ENCODE results near the gene TBC1D12.
A peak's percentile ranks its signal among the peaks of the same experiment; 100 is the strongest.

Gene TBC1D12

DNA sequence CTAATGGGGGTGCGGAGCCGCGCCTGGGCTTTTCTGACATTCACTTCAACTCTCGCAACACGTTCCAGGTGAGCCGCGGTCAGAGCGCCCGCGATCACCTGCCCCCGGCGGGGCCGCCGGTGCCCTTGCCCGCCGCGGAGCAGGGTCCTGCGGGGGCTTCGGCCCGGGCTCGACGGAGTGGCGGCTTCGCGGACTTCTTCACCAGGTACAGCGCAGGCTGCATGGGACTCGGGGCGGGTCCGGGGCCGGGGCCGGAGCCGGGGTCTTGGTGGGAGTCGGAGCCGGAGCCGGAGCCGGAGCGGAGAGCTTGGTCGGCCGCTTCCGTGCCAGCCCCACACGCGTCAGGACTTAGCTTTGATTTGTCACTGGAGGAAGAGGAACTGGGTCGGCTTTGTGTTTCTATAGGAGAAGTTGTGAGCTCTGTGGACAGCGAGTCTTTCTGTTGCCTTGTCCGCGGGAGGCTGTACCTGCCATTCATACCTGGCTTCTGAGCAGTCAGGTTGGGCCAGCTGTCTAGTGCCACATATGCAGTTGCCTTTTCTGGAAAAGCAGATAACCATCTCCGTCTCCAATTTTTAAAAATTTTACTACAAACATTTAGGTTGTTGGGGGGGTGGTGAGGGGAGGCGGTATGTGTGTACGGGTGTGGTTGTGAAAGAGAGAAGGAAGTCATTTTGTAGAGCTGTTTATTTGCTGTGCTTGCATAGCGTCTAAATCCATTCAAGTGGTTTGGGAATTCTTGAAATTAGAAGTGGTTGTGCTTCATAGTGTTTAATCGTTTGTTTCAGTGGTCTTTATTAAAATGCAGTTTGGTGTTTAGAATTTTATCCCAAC, 1.3 kb downstream of the TBC1D12 start:
- FAIRE-seq (peak; percentile 78), DNase-seq (ENCODE audit: extremely low spot score, insufficient read length, low read depth) (peak; percentile 51)

DNA sequence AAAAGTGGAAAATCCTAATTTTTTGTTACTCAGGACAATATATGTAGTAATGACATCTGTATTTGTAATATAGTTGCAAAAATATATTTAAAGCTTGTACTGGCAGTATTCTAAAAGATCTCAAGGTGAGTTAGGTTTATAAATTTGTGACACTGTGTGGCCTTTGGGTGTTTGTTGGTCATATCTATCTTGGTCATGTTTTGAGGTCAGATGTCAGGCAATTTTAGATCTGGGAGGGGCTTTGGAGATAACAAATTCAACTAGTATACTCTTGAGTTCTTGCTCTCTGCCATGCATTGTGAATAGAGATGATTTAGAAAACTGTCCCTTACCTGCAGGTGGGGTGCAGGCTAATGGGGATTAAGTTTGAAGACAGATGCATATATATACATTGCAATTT, 3.1 kb downstream of the TBC1D12 start:
- DNase-seq (ENCODE audit: extremely low spot score, insufficient read length, low read depth) (no peak), FAIRE-seq (no peak)

DNA sequence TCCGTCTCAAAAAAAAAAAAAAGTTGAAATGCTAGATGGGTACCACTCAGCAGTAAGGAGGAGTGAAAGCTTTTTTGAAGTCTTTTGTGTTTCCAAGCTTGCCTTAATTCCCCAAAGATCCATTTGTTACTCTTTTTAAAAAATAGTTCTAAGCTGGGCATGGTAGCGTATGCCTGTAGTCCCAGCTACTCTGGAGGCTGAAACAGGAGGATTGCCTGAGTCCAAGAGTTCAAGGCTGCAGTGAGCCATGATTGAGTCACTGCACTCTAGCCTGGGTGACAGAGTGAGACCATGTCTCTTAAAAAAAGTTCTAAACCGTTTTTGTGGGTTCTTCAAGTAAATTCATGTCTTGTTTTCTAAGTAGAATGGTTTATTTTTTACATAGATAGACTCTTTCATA, 5.3 kb downstream of the TBC1D12 start:
- no peak for DNase-seq (ENCODE audit: extremely low spot score, insufficient read length, low read depth)
- FAIRE-seq: no peak

DNA sequence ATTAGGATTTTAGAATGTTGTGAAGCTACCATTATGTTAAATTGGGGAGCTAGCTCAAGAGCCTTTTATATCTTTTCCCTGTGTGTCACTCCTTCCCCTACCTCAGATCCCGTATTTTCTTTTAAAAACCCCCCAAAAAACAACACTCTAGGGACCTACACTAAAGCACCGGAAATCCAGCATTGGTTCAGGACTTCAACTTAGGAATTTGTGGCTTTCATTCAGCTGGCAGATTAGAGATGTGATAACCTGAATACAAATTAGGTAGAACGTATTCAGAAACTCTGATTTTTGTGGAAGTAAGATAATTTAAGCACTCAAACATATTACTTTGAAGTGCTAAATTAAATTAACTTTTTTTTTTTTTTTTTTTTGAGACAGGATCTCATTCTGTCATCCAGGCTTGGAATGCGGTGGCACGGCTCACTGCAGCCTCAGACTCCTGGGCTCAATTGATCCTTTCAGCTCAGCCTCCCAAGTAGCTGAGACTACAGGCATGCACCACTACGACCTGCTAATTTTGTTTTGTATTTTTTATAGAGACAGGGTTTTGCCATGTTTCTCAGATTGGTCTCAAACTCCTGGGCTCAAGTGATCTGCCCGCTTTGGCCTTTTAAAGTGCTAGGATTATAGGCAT, 6.8 kb downstream of the TBC1D12 start:
- FAIRE-seq: no peak

DNA sequence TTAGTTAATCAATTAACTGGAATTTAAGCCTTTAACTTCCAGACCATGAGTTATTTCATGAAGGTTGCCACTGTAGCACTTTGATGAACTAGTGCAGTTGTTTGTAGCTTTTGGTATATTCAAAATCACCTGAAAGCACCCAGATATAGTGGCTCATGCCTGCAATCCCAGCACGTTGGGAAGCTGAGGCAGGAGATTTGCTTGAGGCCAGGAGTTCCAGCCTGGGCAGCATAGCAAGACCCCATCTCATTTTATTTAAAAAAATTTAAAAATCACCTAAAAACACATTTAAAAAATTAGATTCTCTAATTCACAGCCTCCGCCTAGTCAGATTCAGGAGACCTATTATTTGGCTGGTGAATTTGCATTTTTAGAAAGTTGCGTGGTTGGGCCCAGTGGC, 9.0 kb downstream of the TBC1D12 start:
- DNase-seq (ENCODE audit: extremely low spot score, insufficient read length, low read depth) (no peak), FAIRE-seq (no peak)

More for the DNA sequence above, 6.8 kb downstream of the TBC1D12 start:
- no peak for DNase-seq (ENCODE audit: extremely low spot score, insufficient read length, low read depth)

DNA sequence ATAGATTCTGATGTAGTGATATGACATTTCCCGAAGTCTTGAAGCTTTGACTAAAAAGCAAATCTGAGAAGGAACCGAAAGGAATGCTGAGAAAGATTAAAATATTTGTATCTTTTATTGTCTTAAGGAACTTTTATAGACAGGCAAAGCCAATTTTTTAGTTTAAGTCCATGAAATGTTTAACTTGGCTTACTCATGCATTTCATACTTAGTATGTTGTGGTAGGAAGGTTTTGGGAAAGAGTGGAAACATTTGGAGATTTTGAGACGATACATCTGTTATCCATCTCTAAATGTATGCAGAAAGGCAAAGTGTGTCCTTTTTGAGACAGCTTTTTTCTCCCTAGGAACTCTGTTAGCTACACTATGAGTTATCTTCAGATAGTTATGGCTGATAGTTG, 10.1 kb downstream of the TBC1D12 start:
- no peak for DNase-seq (ENCODE audit: extremely low spot score, insufficient read length, low read depth)
- FAIRE-seq: no peak

DNA sequence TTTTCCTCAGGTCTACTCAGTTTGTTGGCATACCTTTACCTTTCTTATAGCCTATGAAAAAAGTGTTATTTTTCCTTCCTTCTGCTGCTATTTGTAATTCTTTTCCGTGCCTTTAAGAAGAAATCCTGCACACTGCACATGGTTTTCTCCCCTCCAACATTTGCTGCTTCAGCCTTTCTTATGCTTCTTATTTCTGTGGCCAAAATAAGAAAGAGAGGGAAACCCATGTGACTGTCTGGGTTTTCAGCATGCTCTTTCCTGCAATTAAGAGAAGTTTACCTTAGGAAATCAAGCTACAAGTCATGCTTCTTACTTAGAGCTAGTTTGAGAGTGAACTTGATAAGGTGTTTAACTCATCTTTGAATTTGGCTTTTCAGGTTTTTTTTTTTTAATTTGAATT, 11.0 kb downstream of the TBC1D12 start:
- no peak for FAIRE-seq
- DNase-seq (ENCODE audit: extremely low spot score, insufficient read length, low read depth): no peak

DNA sequence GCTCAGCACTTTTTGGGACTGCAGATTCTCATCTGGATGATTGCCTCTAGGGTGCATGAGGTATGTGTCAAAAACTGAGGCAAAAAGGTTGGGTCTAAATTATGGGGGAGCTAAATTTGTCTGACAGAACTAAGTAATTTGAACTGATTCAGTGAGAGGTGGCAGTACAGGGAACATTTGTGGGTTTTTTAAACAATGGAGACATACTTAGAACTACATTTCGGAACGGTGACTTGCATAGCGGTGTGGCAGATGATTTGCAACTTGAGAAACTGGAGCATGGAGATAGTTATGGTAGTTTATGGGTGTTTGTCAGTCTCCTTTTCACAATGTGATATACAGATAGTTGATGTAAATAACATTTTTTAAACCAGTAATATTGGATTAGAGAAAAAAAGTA, 14.6 kb downstream of the TBC1D12 start:
- FAIRE-seq (no peak), DNase-seq (ENCODE audit: extremely low spot score, insufficient read length, low read depth) (no peak)

DNA sequence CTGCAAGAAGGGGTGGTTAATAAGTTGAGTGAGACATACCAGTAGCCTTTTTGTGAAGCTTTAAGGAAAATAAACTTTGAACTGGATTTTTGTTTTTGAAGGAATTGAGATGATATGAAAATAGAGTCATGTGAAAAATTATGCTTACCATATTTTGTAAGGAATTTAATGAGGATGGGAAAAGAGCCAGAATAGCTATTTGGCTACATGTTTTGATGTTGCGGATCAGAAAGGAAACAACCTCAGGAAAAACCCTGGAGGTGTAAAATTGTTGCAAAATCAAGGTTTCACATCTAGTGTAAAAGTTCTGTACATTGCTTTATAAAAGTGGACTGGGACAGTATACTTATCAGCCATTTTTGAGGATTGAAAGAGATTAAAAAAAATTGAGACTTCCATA, 15.0 kb downstream of the TBC1D12 start:
- DNase-seq (ENCODE audit: extremely low spot score, insufficient read length, low read depth) (no peak), FAIRE-seq (no peak)

DNA sequence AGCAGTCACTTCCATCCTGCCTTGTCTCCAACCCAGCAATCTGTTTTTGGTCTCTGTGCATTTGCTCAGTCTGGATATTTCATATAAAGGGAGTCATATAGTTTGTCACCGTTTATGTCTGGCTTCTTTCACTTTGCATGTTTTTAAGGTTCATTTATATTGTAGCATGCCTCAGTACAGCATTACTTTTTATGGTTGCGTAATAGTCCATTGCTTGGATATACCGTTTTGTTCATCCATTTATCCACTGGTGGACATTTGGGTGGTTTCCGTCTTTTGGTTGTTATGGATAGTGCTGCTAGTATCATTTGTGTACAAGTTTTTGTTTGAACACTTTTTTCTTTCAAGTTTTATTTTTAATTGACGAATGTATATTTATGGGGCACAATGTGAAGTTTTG, 18.2 kb downstream of the TBC1D12 start:
- no peak for FAIRE-seq
- DNase-seq (ENCODE audit: extremely low spot score, insufficient read length, low read depth): no peak

DNA sequence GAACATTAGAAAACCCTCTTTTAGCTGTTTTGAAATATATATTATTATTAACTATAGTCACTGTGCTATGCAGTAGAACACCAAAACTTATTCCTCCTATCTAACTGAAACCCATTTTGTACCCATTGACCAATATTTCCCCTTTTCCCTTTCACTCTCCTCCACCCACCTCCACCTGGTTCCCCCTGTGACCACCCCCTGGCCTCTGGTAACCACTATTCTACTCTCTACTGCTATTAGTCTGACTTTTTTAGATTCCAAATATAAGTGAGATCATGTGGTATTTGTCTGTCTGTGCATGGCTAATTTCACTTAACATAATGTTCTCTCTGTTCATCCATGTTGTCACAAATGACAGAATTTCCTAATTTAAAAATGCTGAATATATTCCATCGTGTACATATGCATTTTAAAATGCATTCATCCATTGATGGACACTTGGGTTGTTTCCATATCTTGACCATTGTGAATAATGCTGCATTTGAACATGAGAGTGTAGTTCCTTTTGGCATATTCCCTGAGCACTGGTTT, 18.7 kb downstream of the TBC1D12 start:
- no peak for DNase-seq (ENCODE audit: extremely low spot score, insufficient read length, low read depth)
- peak; percentile 5 for FAIRE-seq

DNA sequence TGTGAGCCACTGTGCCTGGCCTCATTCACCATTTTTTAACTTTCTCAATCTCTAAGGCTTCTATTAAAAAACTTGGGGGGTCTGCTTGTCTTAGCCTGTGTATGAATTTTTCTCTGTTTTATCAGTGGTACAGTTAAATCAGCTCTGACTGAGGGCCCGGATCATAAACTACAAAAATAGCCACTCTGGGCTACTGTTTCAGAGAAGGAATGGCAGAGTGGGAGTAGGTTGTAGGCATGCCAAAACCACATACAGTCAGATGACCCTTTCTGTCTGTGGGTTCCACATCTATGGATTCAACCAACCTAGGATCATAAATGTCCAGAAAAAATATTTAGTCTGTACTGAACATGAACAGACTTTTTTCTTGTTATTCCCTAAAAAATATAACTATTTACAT, 21.3 kb downstream of the TBC1D12 start:
- no peak for DNase-seq (ENCODE audit: extremely low spot score, insufficient read length, low read depth)
- no peak for FAIRE-seq

DNA sequence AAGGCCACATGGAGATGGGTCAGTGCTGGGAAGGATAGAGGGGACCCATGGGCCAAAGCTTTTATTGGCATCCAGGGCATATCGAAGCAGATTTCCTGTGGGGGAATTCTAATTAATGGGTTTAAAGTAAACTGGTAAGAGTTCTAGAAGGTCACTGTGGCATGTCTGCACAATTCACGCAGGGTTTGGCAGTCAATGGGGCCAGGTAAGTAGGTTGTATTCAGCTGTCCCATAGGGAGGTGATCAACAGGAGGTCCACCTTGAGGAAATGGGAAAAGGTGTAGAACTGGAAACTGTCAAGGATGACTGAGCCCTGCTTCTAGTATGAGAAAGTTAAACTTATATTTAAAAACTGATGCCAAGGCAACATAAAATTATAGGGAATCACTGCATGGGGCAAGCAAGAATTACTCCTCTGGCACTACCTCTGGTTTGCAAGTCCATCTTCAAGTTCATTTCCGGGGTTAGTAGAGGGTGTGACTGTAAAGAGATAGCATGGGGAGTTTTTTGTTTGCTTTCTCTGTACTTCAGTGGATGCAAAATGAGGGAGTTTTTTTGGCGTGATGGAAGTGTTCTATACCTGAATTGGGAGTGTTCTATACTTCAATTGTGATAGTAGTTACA, 22.5 kb downstream of the TBC1D12 start:
- DNase-seq (ENCODE audit: extremely low spot score, insufficient read length, low read depth) (no peak), FAIRE-seq (no peak)

DNA sequence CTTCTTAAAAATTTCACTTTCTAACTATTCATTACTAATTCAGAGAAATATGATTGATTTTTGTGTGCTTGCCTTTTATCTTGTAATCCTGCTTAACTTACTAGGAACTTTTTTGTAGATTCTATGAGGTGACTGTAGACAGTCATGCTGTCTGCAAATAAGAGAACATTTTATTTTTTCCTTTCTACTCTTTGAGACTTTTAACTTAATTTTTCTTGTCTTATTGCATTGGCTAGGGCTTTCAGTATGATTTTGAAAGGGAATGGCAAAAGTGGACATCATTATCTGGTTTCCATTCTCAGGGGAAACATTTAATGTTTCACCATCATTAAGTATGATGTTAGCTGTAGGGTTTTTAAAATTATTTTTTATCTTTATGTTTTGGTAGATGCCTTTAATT, 23.6 kb downstream of the TBC1D12 start:
- no peak for FAIRE-seq
- DNase-seq (ENCODE audit: extremely low spot score, insufficient read length, low read depth): no peak

DNA sequence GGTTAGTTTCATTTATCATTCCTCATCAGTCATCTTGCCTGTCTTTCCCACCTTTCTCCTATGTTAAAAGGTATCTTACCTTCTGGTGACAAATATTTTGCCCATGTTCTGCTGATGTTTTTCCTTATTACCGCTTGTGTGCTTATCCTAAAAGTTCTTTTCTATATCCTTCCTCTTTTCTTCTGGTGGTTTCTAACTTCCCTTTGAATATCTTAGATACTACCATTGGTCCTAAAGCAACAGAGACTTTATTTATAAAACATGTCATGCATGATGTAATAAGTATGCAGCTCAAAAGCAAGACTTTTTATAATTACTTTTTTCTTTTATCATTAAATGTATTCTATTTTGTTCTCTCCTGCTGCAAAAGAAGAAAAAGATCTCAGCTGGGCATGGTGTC, 24.8 kb downstream of the TBC1D12 start:
- FAIRE-seq (no peak), DNase-seq (ENCODE audit: extremely low spot score, insufficient read length, low read depth) (no peak)

DNA sequence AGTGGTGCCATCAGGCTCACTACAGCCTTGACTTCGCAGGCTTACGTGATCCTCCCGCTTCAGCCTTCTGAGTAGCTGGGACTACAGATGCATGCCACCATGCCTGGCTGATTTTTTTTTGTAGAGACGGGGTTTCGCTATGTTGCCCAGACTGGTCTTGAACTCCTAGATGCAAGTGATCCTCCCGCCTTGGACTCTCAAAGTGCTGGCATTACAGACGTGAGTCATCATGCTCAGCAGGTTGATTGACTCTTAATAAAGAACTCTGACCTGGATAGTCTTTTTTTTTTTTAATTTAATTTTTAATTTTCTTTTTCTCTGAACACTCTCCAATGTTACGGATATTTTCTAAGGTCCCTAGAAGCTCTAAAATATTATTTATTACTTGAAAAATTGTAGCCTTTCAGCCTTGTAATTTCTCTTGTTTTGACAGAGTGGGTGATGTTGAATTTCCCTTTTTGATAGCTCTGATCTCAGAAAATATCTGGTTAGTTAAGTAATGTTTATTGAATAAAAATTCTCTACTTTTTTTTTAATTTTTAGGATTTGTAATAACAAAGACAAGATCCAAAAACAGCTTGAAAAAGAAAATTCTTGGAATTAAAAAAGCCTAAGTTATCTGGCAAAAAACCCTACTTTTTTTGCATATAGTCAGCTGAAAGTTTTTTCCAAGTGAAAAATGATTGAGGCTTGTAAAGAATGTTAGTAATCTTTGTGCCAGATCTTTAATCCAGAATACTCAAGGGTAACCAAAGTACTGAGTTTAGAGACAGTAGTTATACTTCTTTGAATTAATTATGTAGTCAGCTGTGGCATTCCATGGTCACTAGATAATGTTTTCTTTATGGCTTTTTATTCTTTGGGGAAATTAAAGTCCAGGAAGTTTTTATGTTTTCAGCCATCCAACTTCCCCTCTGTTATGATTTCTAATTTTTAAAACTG, 26.7 kb downstream of the TBC1D12 start:
- FAIRE-seq (no peak), DNase-seq (ENCODE audit: extremely low spot score, insufficient read length, low read depth) (no peak)

DNA sequence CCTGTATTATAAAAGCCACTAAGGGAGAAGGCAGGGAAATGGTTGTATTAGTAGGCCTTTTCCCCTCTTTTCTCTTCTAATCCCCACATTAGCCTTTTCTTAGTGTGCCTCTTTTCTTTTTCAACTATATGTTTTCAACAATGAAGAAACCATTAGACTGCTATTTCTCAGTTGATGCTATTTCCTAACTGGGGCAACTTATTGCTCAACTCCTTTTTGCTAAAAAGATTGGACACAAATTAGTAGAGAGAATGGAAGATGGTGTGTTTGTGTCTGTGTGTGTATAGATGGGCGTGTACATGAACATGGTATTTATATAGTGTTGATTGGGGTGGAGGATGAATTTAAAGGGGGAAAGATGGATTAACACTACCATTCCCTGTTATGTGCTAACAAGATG, 28.4 kb downstream of the TBC1D12 start:
- no peak for DNase-seq (ENCODE audit: extremely low spot score, insufficient read length, low read depth)

DNA sequence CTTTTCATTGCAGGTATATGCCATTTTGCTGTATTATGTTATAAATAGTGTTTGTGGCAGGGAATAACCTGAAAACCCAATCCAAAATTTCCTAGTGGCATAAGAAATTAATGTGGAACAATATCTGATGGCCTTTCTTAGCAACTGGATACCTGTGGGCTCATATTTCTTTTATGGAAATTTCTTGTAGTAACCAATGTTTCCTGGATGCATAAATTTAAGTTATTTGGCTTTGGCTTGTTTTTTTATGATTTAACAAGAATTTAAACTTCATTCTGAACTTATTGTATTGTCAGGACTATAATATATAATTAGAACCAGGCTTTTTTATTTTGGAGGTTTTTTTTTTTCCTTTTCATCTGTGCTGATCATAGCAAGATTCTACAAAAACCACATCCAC, 30.1 kb downstream of the TBC1D12 start:
- FAIRE-seq: no peak
- DNase-seq (ENCODE audit: extremely low spot score, insufficient read length, low read depth): no peak

More for the DNA sequence above, 28.4 kb downstream of the TBC1D12 start:
- FAIRE-seq: no peak

DNA sequence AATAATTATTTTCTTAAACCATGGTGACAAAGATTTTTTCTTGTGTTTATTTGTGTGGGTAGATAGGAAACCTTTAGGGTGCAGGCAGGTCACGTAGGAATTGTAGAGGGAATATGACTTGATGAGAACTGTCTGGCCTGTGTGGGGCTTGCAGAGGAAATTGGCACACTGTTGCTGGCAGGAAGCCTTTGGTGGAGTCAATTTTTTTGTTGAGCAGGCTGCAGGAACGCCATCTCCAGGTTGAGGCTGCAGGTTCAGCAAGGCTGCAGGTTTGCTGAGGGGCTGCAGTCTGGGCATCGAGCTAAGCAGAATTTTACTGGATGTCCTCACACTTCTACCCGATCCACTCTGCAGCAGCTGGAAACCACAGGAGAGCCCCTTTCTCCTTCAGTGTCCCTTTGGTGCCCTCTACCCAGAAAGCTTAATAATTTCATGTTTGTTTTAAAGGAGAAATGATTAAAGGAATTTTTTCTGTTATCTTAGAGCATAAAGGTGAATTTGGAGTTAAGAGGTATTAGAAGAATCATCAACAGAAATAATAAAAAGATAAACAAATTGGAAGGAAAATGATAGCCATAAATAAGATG, 37.0 kb downstream of the TBC1D12 start:
- DNase-seq (ENCODE audit: extremely low spot score, insufficient read length, low read depth) (no peak), FAIRE-seq (no peak)

DNA sequence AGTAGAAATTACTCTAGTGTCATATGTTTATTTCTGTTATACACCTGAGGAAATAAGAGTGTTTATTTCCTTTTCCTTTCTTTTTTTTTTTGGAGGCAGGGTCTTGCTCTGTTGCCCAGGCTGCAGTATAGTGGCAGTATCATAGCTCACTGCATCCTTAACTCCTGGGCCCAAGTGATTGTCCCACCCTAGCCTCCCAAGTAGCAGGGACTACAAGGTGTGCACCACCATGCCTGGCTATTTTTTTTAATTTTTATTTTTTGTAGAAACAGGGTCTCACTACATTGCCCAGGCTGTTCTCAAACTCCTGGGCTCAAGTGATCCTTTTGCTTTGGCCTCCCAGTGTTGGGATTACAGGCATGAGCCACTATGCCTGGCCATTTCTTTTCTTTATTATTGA, 37.8 kb downstream of the TBC1D12 start:
- no peak for FAIRE-seq
- DNase-seq (ENCODE audit: extremely low spot score, insufficient read length, low read depth): no peak
